SK-N-SH (cell line): Measurements from ENCODE around the gene FAM81A. TPM values are rescaled to one million over a fixed set of nuclear protein-coding genes. Genes with fewer than 3 reads are reported as not detected.

Source experiments
- CTCF ChIA-PET: fragments of 300-600, 350-600 bp; formaldehyde crosslinking; extraction: SDS; loops from one replicate; lab custom pipeline; 2021; lab: Yijun Ruan, JAX
- POLR2A ChIA-PET: fragments of 350-600 bp; sonication (Branson Sonifier 250); formaldehyde crosslinking; extraction: SDS; loops from one replicate; lab custom pipeline; 2020; ENCODE audit warnings: antibody characterized with exemption, inconsistent platforms; lab: Yijun Ruan, JAX
- DNase-seq: peaks from one replicate; pipeline ENCODE4 v3.0.0; 2012
- H2AFZ ChIP-seq: fragments of 200-600 bp; sonication (generic); 2 replicates; pipeline ENCODE4 v1.8.1; 2016; ENCODE audit warnings: antibody characterized with exemption, mild to moderate bottlenecking, low read depth
- H3F3A ChIP-seq: fragments of 200-600 bp; sonication (generic); replicated peaks from 2 replicates; pipeline ENCODE3; 2016; ENCODE audit warnings: antibody characterized with exemption, mild to moderate bottlenecking; ENCODE audit not compliant: insufficient read depth
- H3K27ac ChIP-seq, 2 experiments: fragments of 200-500 bp in 1 of 2; fragments of 200-600 bp in 1 of 2; sonication (Bioruptor generic) in 1 of 2; sonication (generic), shearing (Covaris generic) in 1 of 2; 2 replicates each; pipeline versions ENCODE4 v1.5.1 to v1.6.1; 2014 to 2016; ENCODE audit warnings: low read depth in 2 of 2, inconsistent platforms in 1 of 2, low read length in 1 of 2, mild to moderate bottlenecking in 1 of 2, mixed read lengths in 1 of 2
- H3K27me3 ChIP-seq: fragments of 200-600 bp; sonication (generic), shearing (Covaris generic); 2 replicates; pipeline ENCODE4 v1.6.1; 2016; ENCODE audit warnings: mixed run types; ENCODE audit not compliant: insufficient read depth
- H3K36me3 ChIP-seq, 2 experiments: fragments of 200-500 bp in 1 of 2; fragments of 200-600 bp in 1 of 2; sonication (Bioruptor generic) in 1 of 2; sonication (generic) in 1 of 2; replicated peaks in 1 of 2; 2 replicates each; pipeline versions ENCODE3 to v1.5.1; 2014 to 2016; ENCODE audit warnings: low read length in 1 of 2, mild to moderate bottlenecking in 1 of 2; ENCODE audit not compliant: insufficient read depth in 2 of 2, control insufficient read depth in 1 of 2
- H3K4me1 ChIP-seq, 2 experiments: fragments of 200-500 bp in 1 of 2; fragments of 200-600 bp in 1 of 2; sonication (Bioruptor generic) in 1 of 2; sonication (generic), shearing (Covaris generic) in 1 of 2; 2 replicates each; pipeline versions ENCODE4 v1.5.1 to v1.6.1; 2014 to 2016; ENCODE audit warnings: low read depth in 1 of 2, low read length in 1 of 2, mixed run types in 1 of 2; ENCODE audit not compliant: insufficient read depth in 2 of 2, control insufficient read depth in 1 of 2
- H3K4me2 ChIP-seq: fragments of 200-600 bp; sonication (generic), shearing (Covaris generic); 2 replicates; pipeline ENCODE4 v1.6.1; 2017; ENCODE audit warnings: mixed run types
- H3K4me3 ChIP-seq, 2 experiments: fragments of 200-500 bp in 1 of 2; fragments of 200-600 bp in 1 of 2; sonication (Bioruptor generic) in 1 of 2; sonication (generic), shearing (Covaris generic) in 1 of 2; 2 replicates each; pipeline versions ENCODE4 v1.5.1 to v1.8.1; 2014 to 2016; ENCODE audit warnings: low read depth in 2 of 2, inconsistent platforms in 1 of 2, low read length in 1 of 2, mild to moderate bottlenecking in 1 of 2, mixed read lengths in 1 of 2, moderate library complexity in 1 of 2
- H3K79me2 ChIP-seq: fragments of 200-600 bp; sonication (generic); 2 replicates; pipeline ENCODE4 v1.8.1; 2017; ENCODE audit warnings: mild to moderate bottlenecking; ENCODE audit not compliant: insufficient read depth
- H3K9ac ChIP-seq: fragments of 200-600 bp; sonication (generic); 2 replicates; pipeline ENCODE4 v1.6.1; 2017; ENCODE audit warnings: mixed run types
- H3K9me2 ChIP-seq: fragments of 200-600 bp; sonication (generic); 2 replicates; pipeline ENCODE4 v1.6.1; 2017; ENCODE audit warnings: mixed run types
- H3K9me3 ChIP-seq: fragments of 200-600 bp; sonication (generic); 2 replicates; pipeline ENCODE4 v1.6.1; 2017; ENCODE audit warnings: mixed run types, mild to moderate bottlenecking, moderate library complexity
- H4K20me1 ChIP-seq: fragments of 200-600 bp; sonication (generic); 2 replicates; pipeline ENCODE4 v1.6.1; 2017; ENCODE audit warnings: mild to moderate bottlenecking, mixed run types; ENCODE audit not compliant: insufficient read depth
- CHD2 ChIP-seq: fragments of 150-350 bp; IDR thresholded peaks from 2 replicates; pipeline ENCODE4 v1.6.1; 2018; ENCODE audit warnings: low read length; ENCODE audit not compliant: partially characterized antibody
- ELF1 ChIP-seq: IDR thresholded peaks from 2 replicates; pipeline ENCODE4 v1.4.0; 2012
- EP300 ChIP-seq, 2 experiments: IDR thresholded peaks; 2 replicates each; pipeline versions ENCODE4 v1.4.0 to v1.6.1; 2012; ENCODE audit warnings: borderline replicate concordance in 1 of 2, low read depth in 1 of 2, low read length in 1 of 2
- EZH2phosphoT487 ChIP-seq: fragments of 200-600 bp; sonication (generic); IDR thresholded peaks from 2 replicates; pipeline ENCODE4 v1.6.1; 2017; ENCODE audit warnings: low read depth, mixed run types, mild to moderate bottlenecking, antibody characterized with exemption, moderate library complexity, borderline replicate concordance
- GABPA ChIP-seq: IDR thresholded peaks from 2 replicates; pipeline ENCODE4 v1.4.0; 2012; ENCODE audit warnings: low read depth, mild to moderate bottlenecking
- MXI1 ChIP-seq: IDR thresholded peaks from 2 replicates; pipeline ENCODE4 v1.6.1; 2012; ENCODE audit warnings: mild to moderate bottlenecking, low read depth, low read length, improper control_type of control experiment
- SIN3A ChIP-seq: IDR thresholded peaks from 2 replicates; pipeline ENCODE4 v1.6.1; 2012; ENCODE audit warnings: low read depth, mild to moderate bottlenecking, low read length, moderate library complexity, borderline replicate concordance
- TAF1 ChIP-seq: IDR thresholded peaks from 2 replicates; pipeline ENCODE4 v1.6.1; 2012; ENCODE audit warnings: low read depth, mild to moderate bottlenecking, low read length, moderate library complexity, borderline replicate concordance
- YY1 ChIP-seq: IDR thresholded peaks from 2 replicates; pipeline ENCODE4 v1.4.0; 2012; ENCODE audit warnings: low read depth, mild to moderate bottlenecking
- WGBS: methylation state at CpG from one replicate; pipeline ENCODE4 v1.1.6; 2017; ENCODE audit warnings: low lambda C conversion rate; 5-methylcytosine and 5-hydroxymethylcytosine counted together
- polyA plus RNA-seq, 3 experiments: library from polyadenylated mRNA; depleted of rRNA; stranded (reverse); fragments of >200 nt; gene quantifications; 2 replicates each; pipeline ENCODE4 v1.2.3, GENCODE V29; 2012
- TF ChIP-seq, protein P1 (sequence below): IDR thresholded peaks from 2 replicates; pipeline ENCODE4 v1.6.1; 2012; ENCODE audit warnings: mild to moderate bottlenecking, low read depth, low read length, moderate library complexity
- TF ChIP-seq, protein P2 (sequence below): IDR thresholded peaks from 2 replicates; pipeline ENCODE4 v1.4.0; 2012; ENCODE audit warnings: low read depth, borderline replicate concordance
- TF ChIP-seq, protein P3 (sequence below): fragments of 150-350 bp; IDR thresholded peaks from 2 replicates; pipeline ENCODE4 v1.6.1; 2016; ENCODE audit warnings: mild to moderate bottlenecking, low read depth, low read length

The FAM81A gene
- polyA plus RNA-seq, 1 of the 3 experiments (the other 2 are of a cell fraction): 1.1 TPM

DNA sequence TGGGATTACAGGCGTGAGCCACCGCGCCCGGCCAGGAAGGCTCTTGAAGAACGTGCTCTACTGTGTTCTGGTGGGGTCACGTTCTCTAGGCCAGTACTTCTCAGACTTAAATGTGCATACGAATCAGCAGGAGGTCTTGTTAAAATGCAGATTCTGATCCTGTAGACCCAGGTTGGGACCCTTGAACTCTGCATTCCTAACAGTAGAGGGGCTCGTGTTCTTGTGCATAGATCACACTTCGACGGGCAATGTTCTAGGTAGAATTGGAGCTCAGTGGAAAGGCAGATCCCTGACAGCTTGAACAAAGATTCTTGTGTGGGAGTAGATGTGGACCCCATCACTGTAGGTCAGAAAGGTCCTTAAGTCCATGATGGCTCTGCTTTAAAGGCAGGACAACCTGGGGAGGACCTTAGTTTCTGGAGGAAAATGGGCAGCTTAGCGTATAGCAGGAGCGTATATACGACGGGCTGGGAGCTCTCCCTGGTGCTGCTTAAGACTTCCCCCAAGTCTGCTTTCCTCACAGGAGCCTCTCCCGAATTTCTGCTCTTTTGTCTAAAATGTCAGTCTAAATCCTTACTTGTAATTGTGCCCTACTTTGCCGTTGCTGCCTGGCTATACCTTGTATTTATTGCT is 16.9 kb upstream of the FAM81A start:
- Histone ChIP-seq H3K9me2 (no peaks in the 10 kb centered on the region), H4K20me1 (no peaks in the 10 kb centered on the region), H2AFZ (no peak overlapping the region), H3K36me3 (no peaks in the 10 kb centered on the region), H3K9me3 (no peaks in the 10 kb centered on the region), H3K9ac (no peak overlapping the region)
- no peak for DNase-seq
- TF ChIP-seq, protein P1, sequence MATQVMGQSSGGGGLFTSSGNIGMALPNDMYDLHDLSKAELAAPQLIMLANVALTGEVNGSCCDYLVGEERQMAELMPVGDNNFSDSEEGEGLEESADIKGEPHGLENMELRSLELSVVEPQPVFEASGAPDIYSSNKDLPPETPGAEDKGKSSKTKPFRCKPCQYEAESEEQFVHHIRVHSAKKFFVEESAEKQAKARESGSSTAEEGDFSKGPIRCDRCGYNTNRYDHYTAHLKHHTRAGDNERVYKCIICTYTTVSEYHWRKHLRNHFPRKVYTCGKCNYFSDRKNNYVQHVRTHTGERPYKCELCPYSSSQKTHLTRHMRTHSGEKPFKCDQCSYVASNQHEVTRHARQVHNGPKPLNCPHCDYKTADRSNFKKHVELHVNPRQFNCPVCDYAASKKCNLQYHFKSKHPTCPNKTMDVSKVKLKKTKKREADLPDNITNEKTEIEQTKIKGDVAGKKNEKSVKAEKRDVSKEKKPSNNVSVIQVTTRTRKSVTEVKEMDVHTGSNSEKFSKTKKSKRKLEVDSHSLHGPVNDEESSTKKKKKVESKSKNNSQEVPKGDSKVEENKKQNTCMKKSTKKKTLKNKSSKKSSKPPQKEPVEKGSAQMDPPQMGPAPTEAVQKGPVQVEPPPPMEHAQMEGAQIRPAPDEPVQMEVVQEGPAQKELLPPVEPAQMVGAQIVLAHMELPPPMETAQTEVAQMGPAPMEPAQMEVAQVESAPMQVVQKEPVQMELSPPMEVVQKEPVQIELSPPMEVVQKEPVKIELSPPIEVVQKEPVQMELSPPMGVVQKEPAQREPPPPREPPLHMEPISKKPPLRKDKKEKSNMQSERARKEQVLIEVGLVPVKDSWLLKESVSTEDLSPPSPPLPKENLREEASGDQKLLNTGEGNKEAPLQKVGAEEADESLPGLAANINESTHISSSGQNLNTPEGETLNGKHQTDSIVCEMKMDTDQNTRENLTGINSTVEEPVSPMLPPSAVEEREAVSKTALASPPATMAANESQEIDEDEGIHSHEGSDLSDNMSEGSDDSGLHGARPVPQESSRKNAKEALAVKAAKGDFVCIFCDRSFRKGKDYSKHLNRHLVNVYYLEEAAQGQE: peak; percentile 93
- TF ChIP-seq EP300 (IDR thresholded peaks at IDR 0.05; ENCODE audit: borderline replicate concordance in 1 of 2, low read depth in 1 of 2, low read length in 1 of 2): no peak
- TF ChIP-seq, all 33 proteins: peak for 1
- Histone ChIP-seq H3K4me3 (no peak overlapping the region), H3K4me2 (no peak overlapping the region), H3K79me2 (no peaks in the 10 kb centered on the region), H3K4me1 (no peaks in the 10 kb centered on the region), H3K27ac (no peak overlapping the region), H3F3A (no peaks in the 10 kb centered on the region), H3K27me3 (no peaks in the 10 kb centered on the region)
- 69% methylated on average over 10 of the region's 16 CpGs for WGBS
- ChIA-PET CTCF (interaction anchor here (1.5 kb wide), 1 partner anchor 24 kb away, joined by 3 read pairs; no protein-coding TSS in a partner anchor), POLR2A (no interaction called here)

DNA sequence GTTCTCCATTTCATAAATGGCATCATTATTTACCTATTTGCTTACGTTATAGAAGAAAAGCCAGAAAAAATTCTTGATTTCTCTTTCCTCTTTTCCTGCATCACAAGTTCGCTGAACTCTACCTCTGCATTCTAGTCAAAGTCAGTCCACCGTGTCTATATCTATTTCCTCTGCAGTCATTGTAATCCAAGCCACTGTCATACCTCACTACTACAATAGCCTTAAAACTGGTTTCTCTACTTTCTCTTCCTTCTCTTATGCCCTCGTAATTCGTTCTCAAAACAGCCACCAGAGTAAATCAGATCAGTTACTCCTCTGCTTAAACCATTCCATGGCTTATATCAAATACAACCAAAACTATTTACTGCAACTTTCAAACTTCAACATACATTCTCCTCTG is 13.4 kb upstream of the FAM81A start:
- ChIA-PET POLR2A (no interaction called here), CTCF (no interaction called here)
- H3K36me3 ChIP-seq: no peaks in the 10 kb centered on the region
- H3F3A ChIP-seq: no peaks in the 10 kb centered on the region
- H2AFZ ChIP-seq: no peak overlapping the region
- no peak for DNase-seq
- no peak overlapping the region for H3K4me2 ChIP-seq
- no peak overlapping the region for H3K4me3 ChIP-seq
- H3K27me3 ChIP-seq: no peaks in the 10 kb centered on the region
- TF ChIP-seq, protein P2, sequence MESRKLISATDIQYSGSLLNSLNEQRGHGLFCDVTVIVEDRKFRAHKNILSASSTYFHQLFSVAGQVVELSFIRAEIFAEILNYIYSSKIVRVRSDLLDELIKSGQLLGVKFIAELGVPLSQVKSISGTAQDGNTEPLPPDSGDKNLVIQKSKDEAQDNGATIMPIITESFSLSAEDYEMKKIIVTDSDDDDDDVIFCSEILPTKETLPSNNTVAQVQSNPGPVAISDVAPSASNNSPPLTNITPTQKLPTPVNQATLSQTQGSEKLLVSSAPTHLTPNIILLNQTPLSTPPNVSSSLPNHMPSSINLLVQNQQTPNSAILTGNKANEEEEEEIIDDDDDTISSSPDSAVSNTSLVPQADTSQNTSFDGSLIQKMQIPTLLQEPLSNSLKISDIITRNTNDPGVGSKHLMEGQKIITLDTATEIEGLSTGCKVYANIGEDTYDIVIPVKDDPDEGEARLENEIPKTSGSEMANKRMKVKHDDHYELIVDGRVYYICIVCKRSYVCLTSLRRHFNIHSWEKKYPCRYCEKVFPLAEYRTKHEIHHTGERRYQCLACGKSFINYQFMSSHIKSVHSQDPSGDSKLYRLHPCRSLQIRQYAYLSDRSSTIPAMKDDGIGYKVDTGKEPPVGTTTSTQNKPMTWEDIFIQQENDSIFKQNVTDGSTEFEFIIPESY: no peak
- TF ChIP-seq YY1 (no peak), SIN3A (no peak), CHD2 (no peak), TAF1 (no peak), GABPA (no peak), MXI1 (no peak), ELF1 (no peak), EZH2phosphoT487 (no peak)
- TF ChIP-seq, protein P3, sequence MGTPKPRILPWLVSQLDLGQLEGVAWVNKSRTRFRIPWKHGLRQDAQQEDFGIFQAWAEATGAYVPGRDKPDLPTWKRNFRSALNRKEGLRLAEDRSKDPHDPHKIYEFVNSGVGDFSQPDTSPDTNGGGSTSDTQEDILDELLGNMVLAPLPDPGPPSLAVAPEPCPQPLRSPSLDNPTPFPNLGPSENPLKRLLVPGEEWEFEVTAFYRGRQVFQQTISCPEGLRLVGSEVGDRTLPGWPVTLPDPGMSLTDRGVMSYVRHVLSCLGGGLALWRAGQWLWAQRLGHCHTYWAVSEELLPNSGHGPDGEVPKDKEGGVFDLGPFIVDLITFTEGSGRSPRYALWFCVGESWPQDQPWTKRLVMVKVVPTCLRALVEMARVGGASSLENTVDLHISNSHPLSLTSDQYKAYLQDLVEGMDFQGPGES: no peak
- TF ChIP-seq, protein P1: no peak
- TF ChIP-seq, all 33 proteins: peak for 0
- Histone ChIP-seq H3K4me1 (no peaks in the 10 kb centered on the region), H3K9me2 (no peaks in the 10 kb centered on the region), H3K9ac (no peak overlapping the region), H4K20me1 (no peaks in the 10 kb centered on the region), H3K79me2 (no peaks in the 10 kb centered on the region), H3K9me3 (no peaks in the 10 kb centered on the region), H3K27ac (no peak overlapping the region)
- WGBS: 28% methylated on average over 5 of the region's 5 CpGs
